Spleen (tissue), 11 donors: ENCODE data around the gene ACMSD. TPM values are rescaled to one million over a fixed set of nuclear protein-coding genes. Genes with fewer than 3 reads are reported as not detected.

Source experiments
- DNase-seq: peaks from one replicate; pipeline ENCODE4 v3.0.0-alpha.2; 2020
- H3K27ac ChIP-seq, 8 donors: fragments of 200-600 bp; sonication (generic) in 7 of 8; 1 replicate in 4 of 8; 2 replicates in 4 of 8; pipeline versions ENCODE4 v1.5.0 to v1.8.0; 2016 to 2021; ENCODE audit warnings: inconsistent platforms in 4 of 8, mild to moderate bottlenecking in 4 of 8, moderate library complexity in 1 of 8
- H3K27me3 ChIP-seq, 7 donors: fragments of 200-600 bp; sonication (generic) in 6 of 7; replicated peaks in 1 of 7; 1 replicate in 4 of 7; 2 replicates in 3 of 7; pipeline versions ENCODE4 v1.5.0 to v1.8.0; 2016 to 2021; ENCODE audit warnings: inconsistent platforms in 3 of 7, mild to moderate bottlenecking in 1 of 7
- H3K36me3 ChIP-seq, 6 donors: fragments of 200-600 bp; sonication (generic) in 5 of 6; 1 replicate in 4 of 6; 2 replicates in 2 of 6; pipeline versions ENCODE4 v1.5.0 to v1.8.0; 2016 to 2021; ENCODE audit warnings: inconsistent platforms in 2 of 6
- H3K4me1 ChIP-seq, 6 donors: fragments of 200-600 bp; sonication (generic) in 5 of 6; 1 replicate in 3 of 6; 2 replicates in 3 of 6; pipeline versions ENCODE4 v1.5.0 to v1.8.0; 2016 to 2021; ENCODE audit warnings: inconsistent platforms in 3 of 6
- H3K4me3 ChIP-seq, 8 donors: fragments of 200-600 bp; sonication (generic) in 7 of 8; 1 replicate in 4 of 8; 2 replicates in 4 of 8; pipeline versions ENCODE4 v1.5.0 to v1.8.0; 2016 to 2021; ENCODE audit warnings: inconsistent platforms in 4 of 8, mild to moderate bottlenecking in 4 of 8, moderate library complexity in 2 of 8
- H3K9me3 ChIP-seq, 8 donors: fragments of 200-600 bp; sonication (generic) in 7 of 8; 1 replicate in 4 of 8; 2 replicates in 4 of 8; pipeline versions ENCODE4 v1.5.0 to v1.8.0; 2016 to 2021; ENCODE audit warnings: inconsistent platforms in 4 of 8
- CTCF ChIP-seq, 11 experiments: fragments of 200-600 bp in 7 of 11; fragments of 450-650 bp in 4 of 11; sonication (generic) in 4 of 11; IDR thresholded peaks in 8 of 11; conservative IDR thresholded peaks in 3 of 11; 1 replicate in 7 of 11; 2 replicates in 4 of 11; pipeline versions ENCODE4 v1.4.0 to v1.8.0; 2016 to 2021; ENCODE audit warnings: antibody characterized with exemption in 11 of 11, inconsistent platforms in 4 of 11, mild to moderate bottlenecking in 1 of 11
- POLR2A ChIP-seq, 3 donors: fragments of 450-650 bp; IDR thresholded peaks; one replicate each; pipeline ENCODE4 v1.5.1; 2017; ENCODE audit warnings: antibody characterized with exemption in 3 of 3, mild to moderate bottlenecking in 1 of 3
- POLR2AphosphoS5 ChIP-seq, 3 donors: sonication (generic); formaldehyde crosslinking; IDR thresholded peaks; one replicate each; pipeline ENCODE4 v1.5.1; 2017; ENCODE audit warnings: antibody characterized with exemption in 3 of 3
- WGBS, 5 donors: extraction: QIAGEN DNeasy Blood & Tissue Kit in 3 of 5; methylation state at CpG; one replicate each; pipeline versions ENCODE4 v1.1.5 to v1.1.7; 2013 to 2018; 5-methylcytosine and 5-hydroxymethylcytosine counted together
- intact Hi-C: fragments of 100-400 bp; cut with DNase I; formaldehyde crosslinking; loops from one replicate; pipeline ENCODE4 v1.15.0; 2023; ENCODE audit warnings: low total_unique reads
- polyA plus RNA-seq, 3 donors: library from polyadenylated mRNA; stranded (reverse); fragments of 200-250 nt; gene quantifications; one replicate each; pipeline ENCODE4 v1.2.1, GENCODE V29; 2013
- total RNA-seq, 7 donors: library from RNA; depleted of rRNA in 3 of 7; stranded (reverse); fragments of >200 nt in 3 of 7; fragmentation: NEBNext Ultra II Directional in 4 of 7; extraction: Animal tissue kit (Norgen Biotek cat#: 25700) in 4 of 7; gene quantifications; one replicate each; pipeline versions ENCODE4 v1.1.0 to v1.2.1, GENCODE V29; 2016 to 2021
- donor health status: healthy with polysubstance abuse.
- donor health status: DM: no; HTN: no; CAD: no; lungs with moderate emphysema.
- donor health status: DM: no; HTN: no; CAD: no.
- donor health status: Bipolar disorder and iron deficiency.
- donor health status: healthy.
- donor health status: DM: no; HTN: no; CAD: no.
- donor health status: DM: yes; HTN: yes; CAD: no.

The ACMSD gene
- total and polyA plus RNA-seq, 10 donors: not detected

- H3K36me3 ChIP-seq: no peaks in the 10 kb centered on the region
- no peaks in the 10 kb centered on the region for H3K27me3 ChIP-seq
- WGBS, 5 donors: 85 to 93% (median 89%) methylated on average over 5 of the region's 5 CpGs
- intact Hi-C loops: no loop called here
- no peak overlapping the region for H3K4me3 ChIP-seq
- H3K9me3 ChIP-seq: no peaks in the 10 kb centered on the region
- no peak for DNase-seq
- no peaks in the 10 kb centered on the region for H3K4me1 ChIP-seq
- TF ChIP-seq POLR2AphosphoS5 (IDR thresholded peaks at IDR 0.05) (no peak), CTCF (IDR thresholded peaks at IDR 0.05 in 8 of 11, conservative IDR thresholded peaks at IDR 0.05 in 3 of 11) (no peak), POLR2A (IDR thresholded peaks at IDR 0.05) (no peak)
- no peak overlapping the region for H3K27ac ChIP-seq
Observed at GRCh38 chr2:134865067-134865787, 26.8 kb downstream of the ACMSD start.

- TF ChIP-seq POLR2A (IDR thresholded peaks at IDR 0.05): no peak
- no peak for TF ChIP-seq CTCF (IDR thresholded peaks at IDR 0.05 in 8 of 11, conservative IDR thresholded peaks at IDR 0.05 in 3 of 11)
- no peak for TF ChIP-seq POLR2AphosphoS5 (IDR thresholded peaks at IDR 0.05)
Observed at GRCh38 chr2:134866498-134867099, 28.2 kb downstream of the ACMSD start.

GRCh38 chr2:134869946-134870736, 31.7 kb downstream of the ACMSD start:
- DNase-seq: no peak
- Histone ChIP-seq H3K27me3 (no peaks in the 10 kb centered on the region), H3K9me3 (no peaks in the 10 kb centered on the region), H3K4me1 (no peaks in the 10 kb centered on the region), H3K4me3 (no peak overlapping the region), H3K27ac (no peak overlapping the region), H3K36me3 (no peaks in the 10 kb centered on the region)
- intact Hi-C loops: no loop called here
- WGBS, 5 donors: 87 to 92% (median 90%) methylated on average over 8 of the region's 8 CpGs
- TF ChIP-seq POLR2AphosphoS5 (IDR thresholded peaks at IDR 0.05) (no peak), CTCF (IDR thresholded peaks at IDR 0.05 in 8 of 11, conservative IDR thresholded peaks at IDR 0.05 in 3 of 11) (no peak), POLR2A (IDR thresholded peaks at IDR 0.05) (no peak)

More at GRCh38 chr2:134866498-134867099, 28.2 kb downstream of the ACMSD start:
- intact Hi-C loops: no loop called here
- DNase-seq: no peak
- Histone ChIP-seq H3K27ac (no peak overlapping the region), H3K4me1 (no peaks in the 10 kb centered on the region), H3K9me3 (no peaks in the 10 kb centered on the region), H3K4me3 (no peak overlapping the region), H3K27me3 (no peaks in the 10 kb centered on the region), H3K36me3 (no peaks in the 10 kb centered on the region)
- 86 to 98% (median 88%) methylated on average over 1 of the region's 1 CpG for WGBS, 5 donors

GRCh38 chr2:134873152-134873551, 34.7 kb downstream of the ACMSD start:
- H3K27ac ChIP-seq: no peak overlapping the region
- no peaks in the 10 kb centered on the region for H3K27me3 ChIP-seq
- intact Hi-C loops: no loop called here
- no peak for TF ChIP-seq POLR2AphosphoS5 (IDR thresholded peaks at IDR 0.05)
- TF ChIP-seq POLR2A (IDR thresholded peaks at IDR 0.05): no peak
- no peak for TF ChIP-seq CTCF (IDR thresholded peaks at IDR 0.05 in 8 of 11, conservative IDR thresholded peaks at IDR 0.05 in 3 of 11)
- peaks cover 0 to 11% (median 4%) of the 10 kb centered on the region in 8 donors for H3K9me3 ChIP-seq
- no peaks in the 10 kb centered on the region for H3K36me3 ChIP-seq
- 90 to 94% (median 93%) methylated on average over 2 of the region's 2 CpGs for WGBS, 5 donors
- H3K4me3 ChIP-seq: no peak overlapping the region
- no peak for DNase-seq
- H3K4me1 ChIP-seq: no peaks in the 10 kb centered on the region
